Measurements from ENCODE around the gene ZNF750. TPM values are rescaled to one million over a fixed set of nuclear protein-coding genes. Genes with fewer than 3 reads are reported as not detected.

The ZNF750 gene
- total and polyA plus RNA-seq, 2 of the 13 experiments (the other 11 are each of a cell fraction or from before 2014, with no cell fraction given), result not detected

DNA sequence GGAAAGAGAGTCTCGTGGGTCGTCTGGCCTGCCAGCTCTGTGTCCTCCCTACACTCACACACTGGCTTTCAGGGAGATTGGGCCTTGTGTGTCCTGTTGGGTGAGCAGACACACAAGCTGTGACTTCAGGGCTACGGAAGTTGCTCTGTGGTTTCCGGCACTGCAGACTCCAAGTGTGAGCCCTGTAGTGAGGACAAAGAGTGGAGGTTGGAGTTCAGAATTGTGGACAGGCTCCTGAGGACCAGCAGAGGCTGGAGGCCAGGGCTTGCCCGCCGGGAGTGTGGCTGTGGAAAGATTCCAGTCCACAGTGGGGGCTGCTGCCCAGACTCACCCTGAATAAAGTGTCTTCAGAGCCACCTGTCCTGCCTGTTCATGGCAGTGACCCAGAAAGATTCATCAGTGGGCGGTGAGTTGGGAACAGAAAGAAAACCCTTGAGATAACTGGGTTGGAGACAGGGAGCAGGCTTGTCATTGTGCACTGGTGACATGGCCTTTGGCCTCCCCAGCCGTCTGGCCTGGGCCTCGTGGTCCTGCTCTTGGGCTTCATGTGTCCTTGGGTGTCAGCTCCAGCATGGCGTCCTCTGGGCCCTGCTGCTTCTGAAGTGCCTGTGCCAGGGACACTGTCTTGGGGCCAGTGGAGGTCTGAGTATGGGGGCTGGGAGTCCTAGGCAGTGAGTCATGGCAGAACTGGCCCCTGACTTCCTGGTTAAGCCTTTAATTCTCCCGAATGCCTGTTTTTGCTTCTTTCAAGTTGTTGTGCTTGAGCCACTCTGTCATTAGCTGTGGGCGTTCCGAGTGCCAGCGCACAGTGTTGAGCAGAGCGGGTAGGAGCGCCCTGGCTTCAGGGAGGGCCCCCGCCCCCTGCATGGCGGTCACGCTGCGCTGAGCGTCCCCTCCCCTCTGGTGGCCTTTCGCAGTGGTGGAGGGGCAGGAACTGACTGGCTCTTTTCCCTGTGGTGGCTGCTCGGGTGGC, 19.9 kb upstream of the ZNF750 start (continued):
- TF ChIP-seq NRL (CRISPR knock-in tag; IDR thresholded peaks at IDR 0.05; ENCODE audit: borderline replicate concordance), result 0 out of 2 replicates have a peak, but pooled peaks have one; percentile 53
- peak; percentile 69 for TF ChIP-seq HNF4A (CRISPR knock-in tag; IDR thresholded peaks at IDR 0.05)
- no peak for TF ChIP-seq ZNF614 (CRISPR knock-in tag; IDR thresholded peaks at IDR 0.05; ENCODE audit: borderline replicate concordance)
- peak; percentile 92 for TF ChIP-seq MAX (IDR thresholded peaks at IDR 0.05)
- peak; percentile 61 for TF ChIP-seq YY1 (IDR thresholded peaks at IDR 0.05; ENCODE audit: insufficient read depth, insufficient replicate concordance, low read depth, low read length)
- TF ChIP-seq NFKB2 (CRISPR knock-in tag; IDR thresholded peaks at IDR 0.05; ENCODE audit: borderline replicate concordance), result peak; percentile 46; the same call in 1 of the 2 replicates
- no peak for TF ChIP-seq ZNF20 (CRISPR knock-in tag; IDR thresholded peaks at IDR 0.05)
- TF ChIP-seq ZNF282 (IDR thresholded peaks at IDR 0.05; ENCODE audit: partially characterized antibody), result no peak
- TF ChIP-seq CHCHD3 (CRISPR knock-in tag; IDR thresholded peaks at IDR 0.05), result no peak
- no peak for TF ChIP-seq MXI1 (IDR thresholded peaks at IDR 0.05; ENCODE audit: borderline replicate concordance, low read depth, low read length)
- TF ChIP-seq GATAD2A (CRISPR knock-in tag; IDR thresholded peaks at IDR 0.05), result peak; percentile 18; the same call in 1 of the 2 replicates
- no peak for TF ChIP-seq SOX5 (CRISPR knock-in tag; IDR thresholded peaks at IDR 0.05; ENCODE audit: borderline replicate concordance)
- TF ChIP-seq ELF3 (CRISPR knock-in tag; IDR thresholded peaks at IDR 0.05), result 0 out of 2 replicates have a peak, but pooled peaks have one; percentile 47
- TF ChIP-seq ZNF33B (CRISPR knock-in tag; IDR thresholded peaks at IDR 0.05), result no peak
- 0 out of 2 replicates have a peak, but pooled peaks have one; percentile 11 for TF ChIP-seq TBX2 (CRISPR knock-in tag; IDR thresholded peaks at IDR 0.05; ENCODE audit: borderline replicate concordance)
- TF ChIP-seq SMARCE1 (IDR thresholded peaks at IDR 0.05; ENCODE audit: borderline replicate concordance), result no peak
- peak; percentile 73 for TF ChIP-seq FOSL2 (CRISPR knock-in tag; IDR thresholded peaks at IDR 0.05)
- peak; percentile 69; the same call in 1 of the 2 replicates for TF ChIP-seq ZFX (CRISPR knock-in tag; IDR thresholded peaks at IDR 0.05; ENCODE audit: low read depth)
- TF ChIP-seq ZNF121 (CRISPR knock-in tag; IDR thresholded peaks at IDR 0.05), result no peak
- peak; percentile 48; the same call in 1 of the 2 replicates for TF ChIP-seq SAP130 (CRISPR knock-in tag; IDR thresholded peaks at IDR 0.05; ENCODE audit: low read depth)
- no peak for TF ChIP-seq ZBTB43 (CRISPR knock-in tag; conservative IDR thresholded peaks at IDR 0.05)
- peak; percentile 95 for TF ChIP-seq ZNF644 (CRISPR knock-in tag; IDR thresholded peaks at IDR 0.05; ENCODE audit: low read depth)
- TF ChIP-seq ZBTB20 (CRISPR knock-in tag; IDR thresholded peaks at IDR 0.05; ENCODE audit: borderline replicate concordance, low read depth), result no peak; the same call in 1 of the 2 replicates
- peak; percentile 93 for TF ChIP-seq ZNF687 (CRISPR knock-in tag; IDR thresholded peaks at IDR 0.05)
- no peak for TF ChIP-seq NCOA1 (CRISPR knock-in tag; IDR thresholded peaks at IDR 0.05)
- no peak for TF ChIP-seq ZNF510 (CRISPR knock-in tag; IDR thresholded peaks at IDR 0.05; ENCODE audit: low read depth)
